Mucosa of descending colon (tissue), 3 donors: Measurements from ENCODE around the gene SRMS. TPM values are rescaled to one million over a fixed set of nuclear protein-coding genes. Genes with fewer than 3 reads are reported as not detected.

Source experiments
- ATAC-seq: fragments of 200-7000 bp; cut with Tn5 transposase; one replicate; pipeline ENCODE4 v1.9.1; 2020; ENCODE audit warnings: mild to moderate bottlenecking, moderate library complexity
- DNase-seq, 3 donors: peaks; one replicate each; pipeline ENCODE4 v3.0.0-alpha.2; 2020
- H3K36me3 ChIP-seq: fragments of 200-600 bp; one replicate; pipeline ENCODE4 v1.8.0; 2021; ENCODE audit warnings: low read depth, mild to moderate bottlenecking
- H3K4me1 ChIP-seq: fragments of 200-600 bp; one replicate; pipeline ENCODE4 v1.8.0; 2021; ENCODE audit warnings: low read depth, mild to moderate bottlenecking
- H3K4me3 ChIP-seq: fragments of 200-600 bp; one replicate; pipeline ENCODE4 v1.8.0; 2021; ENCODE audit warnings: mild to moderate bottlenecking
- H3K9me3 ChIP-seq: fragments of 200-600 bp; one replicate; pipeline ENCODE4 v1.8.0; 2021; ENCODE audit warnings: mild to moderate bottlenecking
- CTCF ChIP-seq: fragments of 200-600 bp; IDR thresholded peaks from one replicate; pipeline ENCODE4 v1.8.0; 2022; ENCODE audit warnings: antibody characterized with exemption, mild to moderate bottlenecking
- intact Hi-C, 2 donors: fragments of 100-400 bp; cut with DNase I in 1 of 2; cut with micrococcal nuclease in 1 of 2; formaldehyde crosslinking; loops; one replicate each; pipeline versions ENCODE4 v1.11.0 to v1.11.1; 2022; cut with DNase I, micrococcal nuclease
- total RNA-seq, 3 donors: library from RNA; stranded (reverse); fragmentation: NEBNext Ultra II Directional in 2 of 3; extraction: Animal tissue kit (Norgen Biotek cat#: 25700) in 2 of 3; gene quantifications; one replicate each; pipeline versions ENCODE4 v1.2.1 to v1.2.4, GENCODE V29; 2021 to 2023
- donor health status: DM: no; HTN: no; CAD: no; lungs with moderate emphysema.
- donor health status: DM: no; HTN: no; CAD: no.
- donor health status: DM: no; HTN: yes; CAD: no.

SRMS gene
- total RNA-seq, 3 donors from 2014 or later = 0.25 to 0.52 (median 0.27) TPM

- Histone ChIP-seq H3K36me3 (no peaks in the 10 kb centered on the region), H3K9me3 (peaks cover 2% of the 10 kb centered on the region), H3K4me3 (no peak overlapping the region), H3K4me1 (peaks cover 16% of the 10 kb centered on the region)
- ATAC-seq (no peak), DNase-seq (peak; percentile 34 to 67 (median 57))
- intact Hi-C loops = no loop called here
- no peak for TF ChIP-seq CTCF
Measured at GRCh38 chr20:63522981-63523611, 24.5 kb downstream of the SRMS start.

- no peak for TF ChIP-seq CTCF
- peaks cover 16% of the 10 kb centered on the region for H3K4me1 ChIP-seq
- intact Hi-C loops = no loop called here
- H3K4me3 ChIP-seq = no peak overlapping the region
- ATAC-seq (no peak), DNase-seq (peak; percentile 21 to 53 (median 44))
- H3K9me3 ChIP-seq = peaks cover 2% of the 10 kb centered on the region
- H3K36me3 ChIP-seq = no peaks in the 10 kb centered on the region
Measured at GRCh38 chr20:63522091-63522868, 25.3 kb downstream of the SRMS start.

GRCh38 chr20:63521602-63522001, 25.9 kb downstream of the SRMS start:
- TF ChIP-seq CTCF = no peak
- ATAC-seq = no peak
- DNase-seq = peak in 2 of 3 donors; percentile 53 to 67
- H3K36me3 ChIP-seq = no peaks in the 10 kb centered on the region
- peak overlapping the region; percentile 75 for H3K4me3 ChIP-seq
- intact Hi-C loops = no loop called here
- H3K9me3 ChIP-seq = peaks cover 2% of the 10 kb centered on the region
- peaks cover 16% of the 10 kb centered on the region for H3K4me1 ChIP-seq

- H3K4me3 ChIP-seq = peak overlapping the region; percentile 75
- TF ChIP-seq CTCF = no peak
- DNase-seq = peak; percentile 91 to 95 (median 93)
- peaks cover 2% of the 10 kb centered on the region for H3K9me3 ChIP-seq
- H3K36me3 ChIP-seq = no peaks in the 10 kb centered on the region
- intact Hi-C loops = no loop called here
- peaks cover 16% of the 10 kb centered on the region for H3K4me1 ChIP-seq
- ATAC-seq = peak; percentile 81
Measured at GRCh38 chr20:63520934-63521601, 26.5 kb downstream of the SRMS start.

- ATAC-seq (peak; percentile 91), DNase-seq (peak; percentile 88 to 91 (median 90))
- Histone ChIP-seq H3K36me3 (no peaks in the 10 kb centered on the region), H3K4me1 (peaks cover 16% of the 10 kb centered on the region), H3K4me3 (peak within 1 kb of the TSS; percentile 75), H3K9me3 (peaks cover 2% of the 10 kb centered on the region)
- intact Hi-C loops = no loop called here
- no peak for TF ChIP-seq CTCF
Measured at GRCh38 chr20:63520504-63520933, 27.0 kb downstream of the SRMS start, which contains the start of gene PPDPF. Gene PPDPF, plus strand, starts transcription at chr20:63520765. Its CDS starts 544 bp downstream, at chr20:63521309.
